PC-3 (cell line): ENCODE measurements around the gene POU4F3. TPM values are rescaled to one million over a fixed set of nuclear protein-coding genes. Genes with fewer than 3 reads are reported as not detected.

ENCODE experiments used
- ATAC-seq: fragments of 200-7000 bp; cut with Tn5 transposase; 2 replicates; pipeline ENCODE4 v1.9.1; 2020; ENCODE audit warnings: mild to moderate bottlenecking, moderate library complexity
- BruUV-seq: library from RNA; stranded (reverse); fragments of 400-500 nt; replicated peaks from 2 replicates; lab custom pipeline; 2021; lab: Mats Ljungman, UMichigan
- CTCF ChIA-PET: fragments of 300-600 bp; sonication (Branson Sonifier 250); formaldehyde crosslinking; loops from one replicate; lab custom pipeline; 2022; ENCODE audit warnings: antibody characterized with exemption; lab: Charles Lee
- POLR2A ChIA-PET: fragments of 300-600 bp; sonication (Branson Sonifier 250); formaldehyde crosslinking; loops from one replicate; lab custom pipeline; 2022; ENCODE audit warnings: antibody characterized with exemption; ENCODE audit not compliant: unreplicated experiment; lab: Charles Lee
- DNase-seq: peaks from one replicate; pipeline ENCODE4 v3.0.0-alpha.2; 2015
- H2AFZ ChIP-seq: fragments of 300-600 bp; sonication (generic); 2 replicates; pipeline ENCODE4 v1.6.0; 2016; ENCODE audit warnings: antibody characterized with exemption, low read length
- H3F3A ChIP-seq: fragments of 300-600 bp; sonication (generic); one replicate; pipeline ENCODE4 v1.6.0; 2017; ENCODE audit warnings: antibody characterized with exemption, low read length, control low read depth, mild to moderate bottlenecking; ENCODE audit not compliant: unreplicated experiment
- H3K27ac ChIP-seq: fragments of 300-600 bp; sonication (generic); 2 replicates; pipeline ENCODE4 v1.5.1; 2016; ENCODE audit warnings: mild to moderate bottlenecking, low read length
- H3K27me3 ChIP-seq: fragments of 300-600 bp; sonication (generic); 2 replicates; pipeline ENCODE4 v1.6.1; 2016; ENCODE audit warnings: low read length, mixed read lengths
- H3K36me3 ChIP-seq: fragments of 300-600 bp; sonication (generic); 2 replicates; pipeline ENCODE4 v1.6.1; 2016; ENCODE audit warnings: low read depth, mixed run types, low read length, mixed read lengths
- H3K4me1 ChIP-seq: fragments of 300-600 bp; sonication (generic); 2 replicates; pipeline ENCODE4 v1.5.1; 2016; ENCODE audit warnings: low read length; ENCODE audit not compliant: insufficient read depth
- H3K4me2 ChIP-seq: fragments of 300-600 bp; sonication (generic); 2 replicates; pipeline ENCODE4 v1.6.0; 2016; ENCODE audit warnings: low read length
- H3K4me3 ChIP-seq: fragments of 300-600 bp; sonication (generic); 2 replicates; pipeline ENCODE4 v1.5.1; 2016; ENCODE audit warnings: mild to moderate bottlenecking, low read length, mixed read lengths
- H3K79me2 ChIP-seq: fragments of 300-600 bp; sonication (generic); 2 replicates; pipeline ENCODE4 v1.6.1; 2017; ENCODE audit warnings: low read length, mixed read lengths
- H3K9ac ChIP-seq: fragments of 300-600 bp; sonication (generic); 2 replicates; pipeline ENCODE4 v1.6.0; 2016; ENCODE audit warnings: mild to moderate bottlenecking, low read length
- H3K9me2 ChIP-seq: fragments of 300-600 bp; sonication (generic); replicated peaks from 2 replicates; pipeline ENCODE4 v1.6.1; 2016; ENCODE audit warnings: mixed run types, low read length, mixed read lengths
- H3K9me3 ChIP-seq: fragments of 300-600 bp; sonication (generic); 2 replicates; pipeline ENCODE4 v1.6.1; 2016; ENCODE audit warnings: low read length, mixed read lengths
- H4K20me1 ChIP-seq: fragments of 300-600 bp; sonication (generic); 2 replicates; pipeline ENCODE4 v1.6.1; 2016; ENCODE audit warnings: low read length, mixed read lengths
- CTCF ChIP-seq: fragments of 300-600 bp; sonication (generic); conservative IDR thresholded peaks from 2 replicates; pipeline ENCODE4 v1.5.1; 2017; ENCODE audit warnings: antibody characterized with exemption, low read depth, mild to moderate bottlenecking, low read length
- EZH2 ChIP-seq: fragments of 300-600 bp; sonication (generic); IDR thresholded peaks from one replicate; pipeline ENCODE4 v1.6.1; 2017; ENCODE audit warnings: antibody characterized with exemption, mild to moderate bottlenecking, low read length; ENCODE audit not compliant: unreplicated experiment
- EZH2phosphoT487 ChIP-seq: fragments of 300-600 bp; sonication (generic); IDR thresholded peaks from 2 replicates; pipeline ENCODE4 v1.6.1; 2018; ENCODE audit warnings: mild to moderate bottlenecking, antibody characterized with exemption, low read length, borderline replicate concordance
- intact Hi-C: fragments of 100-400 bp; cut with micrococcal nuclease; formaldehyde crosslinking; loops from 2 replicates; pipeline ENCODE4 v1.9.0; 2023
- total RNA-seq: library from RNA; depleted of rRNA; stranded (reverse); fragments of >200 nt; gene quantifications from 2 replicates; pipeline ENCODE4 v1.2.3, GENCODE V29; 2014; rRNA removed

Gene POU4F3
- total RNA-seq, 1 experiment from 2014 or later: not detected

- intact Hi-C loops: no loop called here
- Histone ChIP-seq H3K4me1 (no peaks in the 10 kb centered on the region), H3K27me3 (peaks cover 75% of the 10 kb centered on the region), H3K9me2 (no peaks in the 10 kb centered on the region), H3F3A (no peaks in the 10 kb centered on the region), H3K27ac (no peak overlapping the region), H3K4me2 (no peak overlapping the region), H3K4me3 (no peak overlapping the region), H3K36me3 (no peaks in the 10 kb centered on the region), H3K9ac (no peak overlapping the region), H3K9me3 (no peaks in the 10 kb centered on the region), H2AFZ (no peak overlapping the region), H4K20me1 (no peaks in the 10 kb centered on the region), H3K79me2 (no peaks in the 10 kb centered on the region)
- TF ChIP-seq EZH2: no peak
- TF ChIP-seq CTCF: no peak
- no peak for TF ChIP-seq EZH2phosphoT487
- POLR2A ChIA-PET: no interaction called here
- CTCF ChIA-PET: no interaction called here
- ATAC-seq (peak; percentile 31), DNase-seq (peak; percentile 28)
- BruUV-seq: no TSS peak
Observed at GRCh38 chr5:146388386-146388785, 49.7 kb downstream of the POU4F3 start.

GRCh38 chr5:146390469-146390868, 51.8 kb downstream of the POU4F3 start:
- no peak overlapping the region for H3K27ac ChIP-seq
- ChIA-PET CTCF (no interaction called here), POLR2A (no interaction called here)
- H3K9me3 ChIP-seq: no peaks in the 10 kb centered on the region
- no peaks in the 10 kb centered on the region for H3K4me1 ChIP-seq
- DNase-seq (peak; percentile 24), ATAC-seq (no peak; the same call in 1 of the 2 replicates)
- H4K20me1 ChIP-seq: no peaks in the 10 kb centered on the region
- no peaks in the 10 kb centered on the region for H3F3A ChIP-seq
- H3K9me2 ChIP-seq: no peaks in the 10 kb centered on the region
- H3K27me3 ChIP-seq: peaks cover 84% of the 10 kb centered on the region
- intact Hi-C loops: no loop called here
- H2AFZ ChIP-seq: no peak overlapping the region
- no peak overlapping the region for H3K4me2 ChIP-seq
- no peak for TF ChIP-seq EZH2phosphoT487
- TF ChIP-seq CTCF: peak; percentile 82
- no peak for TF ChIP-seq EZH2
- H3K4me3 ChIP-seq: no peak overlapping the region
- H3K9ac ChIP-seq: no peak overlapping the region
- BruUV-seq: no TSS peak
- no peaks in the 10 kb centered on the region for H3K79me2 ChIP-seq
- H3K36me3 ChIP-seq: no peaks in the 10 kb centered on the region

Other genes starting within 250 kb of the POU4F3 start
- gene PLAC8L1, start 233.3 kb upstream of the POU4F3 start, total RNA-seq: 0.95 TPM in 1 of 2 replicates, not detected in the other
- gene LARS1, start 156.2 kb upstream of the POU4F3 start, total RNA-seq: 92.0 and 102 TPM in 2 replicates
- gene RBM27, start 135.2 kb upstream of the POU4F3 start, total RNA-seq: 18.8 and 21.4 TPM in 2 replicates
- gene TCERG1, start 108.5 kb downstream of the POU4F3 start, total RNA-seq: 86.0 and 96.9 TPM in 2 replicates
- not detected in 2 replicates for gene GPR151, start 177.4 kb downstream of the POU4F3 start, total RNA-seq